HG02852 (cell line): Measurements from ENCODE around the gene FNDC3B.

Source experiments
- ATAC-seq: cut with Tn5 transposase; IDR thresholded peaks from one replicate; pipeline ENCODE4 v1.9.1; 2021; ENCODE audit warnings: mild to moderate bottlenecking, moderate library complexity; ENCODE audit not compliant: unreplicated experiment

FNDC3B gene

GRCh38 chr3:172111163-172111562 is 71.8 kb downstream of the FNDC3B start:
- no peak for ATAC-seq

GRCh38 chr3:172112078-172112733 is 72.8 kb downstream of the FNDC3B start:
- no peak for ATAC-seq

- ATAC-seq = no peak
Observed at GRCh38 chr3:172112734-172113120, 73.3 kb downstream of the FNDC3B start.

GRCh38 chr3:172113710-172114109 is 74.3 kb downstream of the FNDC3B start:
- no peak for ATAC-seq

- ATAC-seq = no peak
Observed at GRCh38 chr3:172115059-172115458, 75.7 kb downstream of the FNDC3B start.

GRCh38 chr3:172115787-172116186 is 76.4 kb downstream of the FNDC3B start:
- ATAC-seq = no peak

- no peak for ATAC-seq
Observed at GRCh38 chr3:172118019-172118418, 78.6 kb downstream of the FNDC3B start.

GRCh38 chr3:172119266-172119969 is 80.0 kb downstream of the FNDC3B start:
- ATAC-seq = no peak

- no peak for ATAC-seq
Observed at GRCh38 chr3:172120912-172121311, 81.5 kb downstream of the FNDC3B start.

GRCh38 chr3:172121981-172122380 is 82.6 kb downstream of the FNDC3B start:
- ATAC-seq = no peak

- no peak for ATAC-seq
Observed at GRCh38 chr3:172124271-172124670, 84.9 kb downstream of the FNDC3B start.

GRCh38 chr3:172125053-172125452 is 85.7 kb downstream of the FNDC3B start:
- no peak for ATAC-seq

- ATAC-seq = no peak
Observed at GRCh38 chr3:172125963-172126457, 86.6 kb downstream of the FNDC3B start.

- no peak for ATAC-seq
Observed at GRCh38 chr3:172126741-172127140, 87.4 kb downstream of the FNDC3B start.

- no peak for ATAC-seq
Observed at GRCh38 chr3:172127141-172127540, 87.8 kb downstream of the FNDC3B start.

GRCh38 chr3:172127929-172128580 is 88.7 kb downstream of the FNDC3B start:
- no peak for ATAC-seq

GRCh38 chr3:172128858-172129257 is 89.5 kb downstream of the FNDC3B start:
- ATAC-seq = no peak

GRCh38 chr3:172129498-172129849 is 90.1 kb downstream of the FNDC3B start:
- no peak for ATAC-seq

GRCh38 chr3:172129850-172130716 is 90.7 kb downstream of the FNDC3B start:
- ATAC-seq = no peak

GRCh38 chr3:172130717-172131050 is 91.3 kb downstream of the FNDC3B start:
- ATAC-seq = no peak

- ATAC-seq = no peak
Observed at GRCh38 chr3:172131746-172132145, 92.4 kb downstream of the FNDC3B start.
